MM.1S (cell line): ENCODE results near the gene FBXO42.

Source experiments
- CTCF ChIP-seq: fragments of 300-600 bp; sonication (generic); IDR thresholded peaks from 2 replicates; pipeline ENCODE4 v1.5.1; 2016; ENCODE audit warnings: antibody characterized with exemption, low read length, mixed read lengths
- EZH2 ChIP-seq: fragments of 300-600 bp; sonication (generic); optimal IDR thresholded peaks from 2 replicates; pipeline ENCODE3; 2017; ENCODE audit warnings: low read depth, mild to moderate bottlenecking, antibody characterized with exemption, low read length, mixed read lengths
- EZH2phosphoT487 ChIP-seq: fragments of 300-600 bp; sonication (generic); IDR thresholded peaks from 2 replicates; pipeline ENCODE4 v1.6.1; 2018; ENCODE audit warnings: antibody characterized with exemption, low read length

GRCh38 chr1:16367968-16368890 lies 15.9 kb upstream of the FBXO42 start:
- TF ChIP-seq CTCF (no peak), EZH2phosphoT487 (no peak), EZH2 (no peak)
